HepG2 (cell line): ENCODE measurements around the gene IFRD1. TPM values are rescaled to one million over a fixed set of nuclear protein-coding genes. Genes with fewer than 3 reads are reported as not detected.

Experiments used
- ARID5B ChIP-seq: IDR thresholded peaks from 2 replicates; pipeline ENCODE4 v1.4.0; 2020; ENCODE audit warnings: mild to moderate bottlenecking, missing genetic modification reagents
- BCLAF1 ChIP-seq: fragments of 450-650 bp; IDR thresholded peaks from 2 replicates; pipeline ENCODE4 v1.6.1; 2017; ENCODE audit warnings: mild to moderate bottlenecking
- GABPA ChIP-seq, 2 experiments: IDR thresholded peaks; 2 replicates each; pipeline ENCODE4 v1.6.1; 2011 to 2016; ENCODE audit warnings: low read depth in 2 of 2, low read length in 1 of 2, missing biosample characterization in 1 of 2, missing genetic modification characterization in 1 of 2
- GTF3A ChIP-seq: sonication (generic); formaldehyde crosslinking; conservative IDR thresholded peaks from 2 replicates; pipeline ENCODE4 v1.4.0; 2020; ENCODE audit warnings: mild to moderate bottlenecking, missing genetic modification reagents
- HBP1 ChIP-seq: IDR thresholded peaks from 2 replicates; pipeline ENCODE4 v1.6.1; 2016; ENCODE audit warnings: low read depth, control low read depth
- HNF4A ChIP-seq: sonication (generic); formaldehyde crosslinking; IDR thresholded peaks from 2 replicates; pipeline ENCODE4 v1.4.0; 2020; ENCODE audit warnings: missing genetic modification reagents
- HNRNPL ChIP-seq: fragments of 200-400 bp; formaldehyde crosslinking; IDR thresholded peaks from 2 replicates; pipeline ENCODE4 v1.6.1; 2017; ENCODE audit warnings: mild to moderate bottlenecking, low read depth, low read length
- KAT8 ChIP-seq: IDR thresholded peaks from 2 replicates; pipeline ENCODE4 v1.6.1; 2016; ENCODE audit warnings: missing genetic modification reagents, missing compliant biosample characterization
- MAX ChIP-seq: IDR thresholded peaks from 2 replicates; pipeline ENCODE4 v1.6.1; 2012; ENCODE audit warnings: inconsistent platforms
- MTA3 ChIP-seq: sonication (generic); formaldehyde crosslinking; IDR thresholded peaks from 2 replicates; pipeline ENCODE4 v1.4.0; 2020; ENCODE audit warnings: missing genetic modification reagents
- NFE2 ChIP-seq: sonication (generic); formaldehyde crosslinking; IDR thresholded peaks from 2 replicates; pipeline ENCODE4 v1.4.0; 2020; ENCODE audit warnings: missing genetic modification reagents
- RFX5 ChIP-seq: IDR thresholded peaks from 2 replicates; pipeline ENCODE4 v1.6.1; 2011; ENCODE audit warnings: low read depth, low read length, improper control_type of control experiment
- THAP11 ChIP-seq: IDR thresholded peaks from 2 replicates; pipeline ENCODE4 v1.6.1; 2016; ENCODE audit warnings: missing biosample characterization, missing genetic modification reagents
- ZBTB7B ChIP-seq: sonication (generic); formaldehyde crosslinking; IDR thresholded peaks from 2 replicates; pipeline ENCODE4 v1.4.0; 2020; ENCODE audit warnings: missing genetic modification reagents
- ZNF430 ChIP-seq: sonication (generic); formaldehyde crosslinking; IDR thresholded peaks from 2 replicates; pipeline ENCODE4 v1.9.0; 2021; ENCODE audit warnings: mild to moderate bottlenecking, missing genetic modification reagents
- polyA plus RNA-seq, 8 experiments: library from polyadenylated mRNA; depleted of rRNA in 3 of 8; stranded (reverse) in 7 of 8; unstranded in 1 of 8; fragments of >200 nt; fragmentation: Illumina TruSeq in 4 of 8; extraction: Trizol in 4 of 8; gene quantifications; 2 replicates each; pipeline versions ENCODE4 v1.2.1 to v1.2.3, GENCODE V29; 2011 to 2016; ENCODE audit warnings: low read depth in 4 of 8, missing spikeins in 1 of 8, mixed read lengths in 1 of 8; ENCODE audit not compliant: insufficient read depth in 1 of 8
- total RNA-seq, 5 experiments: library from RNA; depleted of rRNA; stranded (reverse); fragments of >200 nt; fragmentation: Illumina TruSeq; extraction: Trizol; gene quantifications; 2 replicates each; pipeline ENCODE4 v1.2.3, GENCODE V29; 2016; ENCODE audit warnings: low read depth in 1 of 5
- TF ChIP-seq, protein P1 (sequence below): sonication (generic); formaldehyde crosslinking; IDR thresholded peaks from 2 replicates; pipeline ENCODE4 v1.4.0; 2020; ENCODE audit warnings: missing genetic modification reagents
- TF ChIP-seq, protein P2 (sequence below): sonication (generic); formaldehyde crosslinking; IDR thresholded peaks from 2 replicates; pipeline ENCODE4 v1.5.1; 2020; ENCODE audit warnings: missing genetic modification reagents, mild to moderate bottlenecking, borderline replicate concordance

IFRD1 gene
- total and polyA plus RNA-seq, 2 of the 13 experiments (the other 11 are each of a cell fraction or from before 2014, with no cell fraction given) = 50.9 to 55.5 TPM

GRCh38 chr7:112422842-112423496, 27.3 kb upstream of the IFRD1 start (continued):
- TF ChIP-seq MAX (0 out of 2 replicates have a peak, but pooled peaks have one; percentile 19), MTA3 (CRISPR knock-in tag) (no peak), NFE2 (CRISPR knock-in tag) (peak; percentile 97), GTF3A (no peak), GABPA (IDR thresholded peaks at IDR 0.05; ENCODE audit: low read depth, low read length) (no peak), GABPA (CRISPR knock-in tag; IDR thresholded peaks at IDR 0.05; ENCODE audit: low read depth) (peak; percentile 32; the same call in 1 of the 2 replicates), HNRNPL (no peak), ARID5B (CRISPR knock-in tag) (peak; percentile 87), ZNF430 (no peak), RFX5 (peak; percentile 38; the same call in 1 of the 2 replicates), HNF4A (CRISPR knock-in tag) (peak; percentile 32; the same call in 1 of the 2 replicates), KAT8 (peak; percentile 69; the same call in 1 of the 2 replicates), ZBTB7B (CRISPR knock-in tag) (peak; percentile 42; the same call in 1 of the 2 replicates), HBP1 (CRISPR knock-in tag) (peak; percentile 76; the same call in 1 of the 2 replicates), BCLAF1 (no peak), THAP11 (CRISPR knock-in tag) (peak; percentile 73; the same call in 1 of the 2 replicates)
- TF ChIP-seq, protein P1, sequence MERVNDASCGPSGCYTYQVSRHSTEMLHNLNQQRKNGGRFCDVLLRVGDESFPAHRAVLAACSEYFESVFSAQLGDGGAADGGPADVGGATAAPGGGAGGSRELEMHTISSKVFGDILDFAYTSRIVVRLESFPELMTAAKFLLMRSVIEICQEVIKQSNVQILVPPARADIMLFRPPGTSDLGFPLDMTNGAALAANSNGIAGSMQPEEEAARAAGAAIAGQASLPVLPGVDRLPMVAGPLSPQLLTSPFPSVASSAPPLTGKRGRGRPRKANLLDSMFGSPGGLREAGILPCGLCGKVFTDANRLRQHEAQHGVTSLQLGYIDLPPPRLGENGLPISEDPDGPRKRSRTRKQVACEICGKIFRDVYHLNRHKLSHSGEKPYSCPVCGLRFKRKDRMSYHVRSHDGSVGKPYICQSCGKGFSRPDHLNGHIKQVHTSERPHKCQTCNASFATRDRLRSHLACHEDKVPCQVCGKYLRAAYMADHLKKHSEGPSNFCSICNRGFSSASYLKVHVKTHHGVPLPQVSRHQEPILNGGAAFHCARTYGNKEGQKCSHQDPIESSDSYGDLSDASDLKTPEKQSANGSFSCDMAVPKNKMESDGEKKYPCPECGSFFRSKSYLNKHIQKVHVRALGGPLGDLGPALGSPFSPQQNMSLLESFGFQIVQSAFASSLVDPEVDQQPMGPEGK (CRISPR knock-in tag) = peak; percentile 91
- TF ChIP-seq, protein P2, sequence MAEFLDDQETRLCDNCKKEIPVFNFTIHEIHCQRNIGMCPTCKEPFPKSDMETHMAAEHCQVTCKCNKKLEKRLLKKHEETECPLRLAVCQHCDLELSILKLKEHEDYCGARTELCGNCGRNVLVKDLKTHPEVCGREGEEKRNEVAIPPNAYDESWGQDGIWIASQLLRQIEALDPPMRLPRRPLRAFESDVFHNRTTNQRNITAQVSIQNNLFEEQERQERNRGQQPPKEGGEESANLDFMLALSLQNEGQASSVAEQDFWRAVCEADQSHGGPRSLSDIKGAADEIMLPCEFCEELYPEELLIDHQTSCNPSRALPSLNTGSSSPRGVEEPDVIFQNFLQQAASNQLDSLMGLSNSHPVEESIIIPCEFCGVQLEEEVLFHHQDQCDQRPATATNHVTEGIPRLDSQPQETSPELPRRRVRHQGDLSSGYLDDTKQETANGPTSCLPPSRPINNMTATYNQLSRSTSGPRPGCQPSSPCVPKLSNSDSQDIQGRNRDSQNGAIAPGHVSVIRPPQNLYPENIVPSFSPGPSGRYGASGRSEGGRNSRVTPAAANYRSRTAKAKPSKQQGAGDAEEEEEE = no peak
